ENCODE data around the gene GAREM1. TPM values are rescaled to one million over a fixed set of nuclear protein-coding genes. Genes with fewer than 3 reads are reported as not detected.

The GAREM1 gene
- total and polyA plus RNA-seq, 2 of the 8 experiments (the other 6 are each of a cell fraction or from before 2014, with no cell fraction given), result 3.6 to 9.2 TPM

- TF ChIP-seq SIRT6 (IDR thresholded peaks at IDR 0.05; ENCODE audit: low read length), result no peak
- TF ChIP-seq SP2 (IDR thresholded peaks at IDR 0.05; ENCODE audit: low read length), result no peak
Observed at GRCh38 chr18:32349728-32350395, 120.8 kb downstream of the GAREM1 start (continued).

All from H1 (cell line).